Muscle layer of duodenum (tissue), 2 donors: ENCODE data around the gene CTSD.

ENCODE experiments used
- H3K27ac ChIP-seq: one replicate; pipeline ENCODE4 v1.7.0; 2013; ENCODE audit warnings: mild to moderate bottlenecking, low read length
- H3K27me3 ChIP-seq: one replicate; pipeline ENCODE4 v1.7.0; 2013; ENCODE audit warnings: low read depth, mild to moderate bottlenecking, control low read depth, low read length
- H3K36me3 ChIP-seq, 2 donors: one replicate each; pipeline ENCODE4 v1.7.0; 2013; ENCODE audit warnings: low read length in 2 of 2, control low read depth in 1 of 2, mild to moderate bottlenecking in 1 of 2; ENCODE audit not compliant: insufficient read depth in 2 of 2, control insufficient read depth in 1 of 2
- H3K4me1 ChIP-seq, 2 donors: one replicate each; pipeline ENCODE4 v1.7.0; 2013; ENCODE audit warnings: low read length in 2 of 2, mild to moderate bottlenecking in 2 of 2, control low read depth in 1 of 2, moderate library complexity in 1 of 2; ENCODE audit not compliant: insufficient read depth in 2 of 2, control insufficient read depth in 1 of 2
- H3K4me3 ChIP-seq, 2 donors: one replicate each; pipeline ENCODE4 v1.7.0; 2013; ENCODE audit warnings: low read length in 2 of 2, low read depth in 1 of 2, mild to moderate bottlenecking in 1 of 2
- H3K9me3 ChIP-seq, 2 donors: one replicate each; pipeline ENCODE4 v1.7.0; 2013; ENCODE audit warnings: low read length in 2 of 2, control low read depth in 1 of 2, mild to moderate bottlenecking in 1 of 2; ENCODE audit not compliant: control insufficient read depth in 1 of 2
- donor health status: healthy.

The CTSD gene

GRCh38 chr11:1758611-1759150 lies 5.0 kb downstream of the CTSD start:
- Histone ChIP-seq H3K9me3 (no peaks in the 10 kb centered on the region), H3K36me3 (peaks cover 23 to 67% of the 10 kb centered on the region in 2 donors), H3K27me3 (no peaks in the 10 kb centered on the region), H3K4me1 (peaks cover 4 to 52% of the 10 kb centered on the region in 2 donors), H3K27ac (no peak overlapping the region), H3K4me3 (no peak overlapping the region)

- Histone ChIP-seq H3K4me3 (no peak overlapping the region), H3K27me3 (no peaks in the 10 kb centered on the region)
Measured at GRCh38 chr11:1757861-1758610, 5.7 kb downstream of the CTSD start.

GRCh38 chr11:1756791-1757771 lies 6.6 kb downstream of the CTSD start:
- Histone ChIP-seq H3K27ac (no peak overlapping the region), H3K4me3 (no peak overlapping the region), H3K4me1 (peaks cover 0 to 41% of the 10 kb centered on the region in 2 donors), H3K36me3 (peaks cover 23 to 80% of the 10 kb centered on the region in 2 donors), H3K27me3 (no peaks in the 10 kb centered on the region), H3K9me3 (no peaks in the 10 kb centered on the region)

More at GRCh38 chr11:1757861-1758610, 5.7 kb downstream of the CTSD start:
- peaks cover 4 to 51% of the 10 kb centered on the region in 2 donors for H3K4me1 ChIP-seq
- H3K9me3 ChIP-seq = no peaks in the 10 kb centered on the region
- no peak overlapping the region for H3K27ac ChIP-seq
- peaks cover 23 to 74% of the 10 kb centered on the region in 2 donors for H3K36me3 ChIP-seq

- peaks cover 20 to 77% of the 10 kb centered on the region in 2 donors for H3K36me3 ChIP-seq
Measured at GRCh38 chr11:1755692-1756561, 7.8 kb downstream of the CTSD start.

GRCh38 chr11:1755344-1755691 lies 8.4 kb downstream of the CTSD start:
- Histone ChIP-seq H3K27me3 (no peaks in the 10 kb centered on the region), H3K36me3 (peaks cover 19 to 71% of the 10 kb centered on the region in 2 donors), H3K9me3 (no peaks in the 10 kb centered on the region), H3K4me1 (peaks cover 0 to 27% of the 10 kb centered on the region in 2 donors), H3K27ac (no peak overlapping the region), H3K4me3 (no peak overlapping the region)

More at GRCh38 chr11:1755692-1756561, 7.8 kb downstream of the CTSD start:
- Histone ChIP-seq H3K9me3 (no peaks in the 10 kb centered on the region), H3K27ac (no peak overlapping the region), H3K4me3 (no peak overlapping the region), H3K4me1 (peaks cover 0 to 30% of the 10 kb centered on the region in 2 donors), H3K27me3 (no peaks in the 10 kb centered on the region)

- Histone ChIP-seq H3K4me1 (peaks cover 0 to 27% of the 10 kb centered on the region in 2 donors), H3K36me3 (peaks cover 19 to 64% of the 10 kb centered on the region in 2 donors), H3K27me3 (peaks cover 3% of the 10 kb centered on the region), H3K4me3 (no peak overlapping the region), H3K9me3 (no peaks in the 10 kb centered on the region), H3K27ac (no peak overlapping the region)
Measured at GRCh38 chr11:1754376-1755150, 9.2 kb downstream of the CTSD start.

- peaks cover 5% of the 10 kb centered on the region for H3K27me3 ChIP-seq
- no peaks in the 10 kb centered on the region for H3K9me3 ChIP-seq
- H3K27ac ChIP-seq = no peak overlapping the region
- peaks cover 19 to 58% of the 10 kb centered on the region in 2 donors for H3K36me3 ChIP-seq
- H3K4me3 ChIP-seq = no peak overlapping the region
- peaks cover 0 to 30% of the 10 kb centered on the region in 2 donors for H3K4me1 ChIP-seq
Measured at GRCh38 chr11:1753929-1754305, 9.8 kb downstream of the CTSD start.

- peaks cover 0 to 32% of the 10 kb centered on the region in 2 donors for H3K4me1 ChIP-seq
- no peaks in the 10 kb centered on the region for H3K9me3 ChIP-seq
- peaks cover 5% of the 10 kb centered on the region for H3K27me3 ChIP-seq
- H3K4me3 ChIP-seq = no peak overlapping the region
- H3K27ac ChIP-seq = no peak overlapping the region
- H3K36me3 ChIP-seq = peaks cover 19 to 53% of the 10 kb centered on the region in 2 donors
Measured at GRCh38 chr11:1753229-1753928, 10.3 kb downstream of the CTSD start.

- peaks cover 19 to 53% of the 10 kb centered on the region in 2 donors for H3K36me3 ChIP-seq
- peaks cover 8% of the 10 kb centered on the region for H3K27me3 ChIP-seq
- peaks cover 0 to 30% of the 10 kb centered on the region in 2 donors for H3K4me1 ChIP-seq
- H3K27ac ChIP-seq = no peak overlapping the region
- no peaks in the 10 kb centered on the region for H3K9me3 ChIP-seq
- H3K4me3 ChIP-seq = no peak overlapping the region
Measured at GRCh38 chr11:1752907-1753228, 10.9 kb downstream of the CTSD start.
